Small intestine (tissue), 7 donors: ENCODE data around the gene ANKFY1. TPM values are rescaled to one million over a fixed set of nuclear protein-coding genes. Genes with fewer than 3 reads are reported as not detected.

Experiments used
- DNase-seq, 2 donors: peaks; one replicate each; pipeline versions ENCODE4 v3.0.0 to v3.0.0-alpha.2; 2013
- FAIRE-seq: peaks from 2 replicates; lab custom pipeline; 2012; peaks lifted over from hg19 to GRCh38; lab: Jason Lieb, UNC
- H3K27ac ChIP-seq, 3 donors: one replicate each; pipeline ENCODE4 v1.5.1; 2013; ENCODE audit warnings: low read length in 2 of 3, mild to moderate bottlenecking in 2 of 3, control low read depth in 1 of 3, inconsistent platforms in 1 of 3, low read depth in 1 of 3, moderate library complexity in 1 of 3
- H3K27me3 ChIP-seq, 3 donors: one replicate each; pipeline ENCODE4 v1.6.1; 2013; ENCODE audit warnings: low read length in 3 of 3, inconsistent platforms in 1 of 3; ENCODE audit not compliant: control insufficient read depth in 3 of 3, insufficient read depth in 3 of 3
- H3K36me3 ChIP-seq, 3 donors: one replicate each; pipeline ENCODE4 v1.6.1; 2013; ENCODE audit warnings: low read length in 3 of 3, inconsistent platforms in 1 of 3, low read depth in 1 of 3, mild to moderate bottlenecking in 1 of 3, moderate library complexity in 1 of 3; ENCODE audit not compliant: control insufficient read depth in 3 of 3, insufficient read depth in 2 of 3
- H3K4me1 ChIP-seq, 3 donors: one replicate each; pipeline ENCODE4 v1.6.1; 2013; ENCODE audit warnings: low read length in 2 of 3, inconsistent platforms in 1 of 3, low read depth in 1 of 3, mild to moderate bottlenecking in 1 of 3, moderate library complexity in 1 of 3; ENCODE audit not compliant: control insufficient read depth in 3 of 3, insufficient read depth in 2 of 3
- H3K4me3 ChIP-seq, 3 donors: one replicate each; pipeline ENCODE4 v1.5.1; 2013; ENCODE audit warnings: low read length in 3 of 3, control low read depth in 1 of 3, inconsistent platforms in 1 of 3, low read depth in 1 of 3, mild to moderate bottlenecking in 1 of 3, moderate library complexity in 1 of 3
- H3K9me3 ChIP-seq, 2 donors: one replicate each; pipeline ENCODE4 v1.6.1; 2013; ENCODE audit warnings: low read depth in 1 of 2, low read length in 1 of 2; ENCODE audit not compliant: control insufficient read depth in 2 of 2, insufficient read depth in 1 of 2
- WGBS, 3 donors: extraction: QIAGEN DNeasy Blood & Tissue Kit; methylation state at CpG; one replicate each; pipeline ENCODE4 v1.1.7; 2013; 5-methylcytosine and 5-hydroxymethylcytosine counted together
- polyA plus RNA-seq, 4 donors: library from polyadenylated mRNA; stranded (reverse) in 3 of 4; unstranded in 1 of 4; fragments of 200-250 nt in 3 of 4; fragments of 120-200 nt in 1 of 4; gene quantifications; one replicate each; pipeline versions ENCODE4 v1.2.1 to v1.2.3, GENCODE V29; 2013
- donor health status: healthy with polysubstance abuse.
- donor health status: control.
- donor health status: control.
- donor health status: Bipolar disorder and iron deficiency.
- donor health status: healthy.

Gene ANKFY1
- polyA plus RNA-seq, 4 donors = 5.7 to 32.8 (median 11.7) TPM

GRCh38 chr17:4160294-4160859, 103.4 kb downstream of the ANKFY1 start:
- Histone ChIP-seq H3K36me3 (peaks cover 0 to 87% (median 4%) of the 10 kb centered on the region in 3 donors), H3K4me3 (no peak overlapping the region), H3K27ac (no peak overlapping the region), H3K9me3 (no peaks in the 10 kb centered on the region), H3K27me3 (no peaks in the 10 kb centered on the region), H3K4me1 (no peaks in the 10 kb centered on the region)
- DNase-seq = no peak
- no peak for FAIRE-seq
- 92 to 97% (median 94%) methylated on average over 19 of the region's 19 CpGs for whole genome bisulfite sequencing, 3 donors

GRCh38 chr17:4159761-4160160, 104.0 kb downstream of the ANKFY1 start:
- no peaks in the 10 kb centered on the region for H3K9me3 ChIP-seq
- no peak for FAIRE-seq
- 97 to 98% (median 98%) methylated on average over 15 of the region's 15 CpGs for WGBS, 3 donors
- no peak for DNase-seq
- H3K36me3 ChIP-seq = peaks cover 0 to 90% (median 4%) of the 10 kb centered on the region in 3 donors
- no peak overlapping the region for H3K27ac ChIP-seq
- H3K27me3 ChIP-seq = no peaks in the 10 kb centered on the region
- H3K4me3 ChIP-seq = no peak overlapping the region
- no peaks in the 10 kb centered on the region for H3K4me1 ChIP-seq

GRCh38 chr17:4157618-4158333, 106.0 kb downstream of the ANKFY1 start:
- 96 to 98% (median 96%) methylated on average over 12 of the region's 12 CpGs for WGBS, 3 donors
- Histone ChIP-seq H3K36me3 (peaks cover 0 to 92% (median 8%) of the 10 kb centered on the region in 3 donors), H3K9me3 (no peaks in the 10 kb centered on the region), H3K4me1 (no peaks in the 10 kb centered on the region), H3K27ac (no peak overlapping the region), H3K4me3 (no peak overlapping the region), H3K27me3 (no peaks in the 10 kb centered on the region)
- DNase-seq (no peak), FAIRE-seq (no peak)

- DNase-seq = no peak
- no peak for FAIRE-seq
- no peaks in the 10 kb centered on the region for H3K27me3 ChIP-seq
- 87 to 90% (median 89%) methylated on average over 16 of the region's 16 CpGs for WGBS, 3 donors
- no peaks in the 10 kb centered on the region for H3K9me3 ChIP-seq
- H3K27ac ChIP-seq = no peak overlapping the region
- no peak overlapping the region for H3K4me3 ChIP-seq
- peaks cover 0 to 93% (median 8%) of the 10 kb centered on the region in 3 donors for H3K36me3 ChIP-seq
- no peaks in the 10 kb centered on the region for H3K4me1 ChIP-seq
Observed at GRCh38 chr17:4156750-4157381, 106.9 kb downstream of the ANKFY1 start.

- no peaks in the 10 kb centered on the region for H3K4me1 ChIP-seq
- peaks cover 0 to 90% (median 8%) of the 10 kb centered on the region in 3 donors for H3K36me3 ChIP-seq
- H3K4me3 ChIP-seq = no peak overlapping the region
- no peaks in the 10 kb centered on the region for H3K27me3 ChIP-seq
- DNase-seq (no peak), FAIRE-seq (no peak)
- no peaks in the 10 kb centered on the region for H3K9me3 ChIP-seq
- WGBS, 3 donors = 91 to 92% (median 91%) methylated on average over 10 of the region's 10 CpGs
- H3K27ac ChIP-seq = no peak overlapping the region
Observed at GRCh38 chr17:4155980-4156620, 107.7 kb downstream of the ANKFY1 start.

- Histone ChIP-seq H3K4me1 (no peaks in the 10 kb centered on the region), H3K36me3 (peaks cover 0 to 82% (median 8%) of the 10 kb centered on the region in 3 donors), H3K27me3 (no peaks in the 10 kb centered on the region), H3K9me3 (no peaks in the 10 kb centered on the region), H3K4me3 (no peak overlapping the region), H3K27ac (no peak overlapping the region)
- DNase-seq = no peak
- 92 to 96% (median 93%) methylated on average over 3 of the region's 3 CpGs for WGBS, 3 donors
- FAIRE-seq = no peak
Observed at GRCh38 chr17:4154201-4154600, 109.6 kb downstream of the ANKFY1 start.

- Histone ChIP-seq H3K27me3 (no peaks in the 10 kb centered on the region), H3K9me3 (no peaks in the 10 kb centered on the region), H3K36me3 (peaks cover 0 to 65% (median 4%) of the 10 kb centered on the region in 3 donors), H3K4me3 (no peak overlapping the region), H3K4me1 (no peaks in the 10 kb centered on the region), H3K27ac (no peak overlapping the region)
- FAIRE-seq (no peak), DNase-seq (no peak)
- WGBS, 3 donors = 68 to 99% (median 83%) methylated on average over 3 of the region's 3 CpGs
Observed at GRCh38 chr17:4152471-4152870, 111.3 kb downstream of the ANKFY1 start.

- Histone ChIP-seq H3K27ac (no peak overlapping the region), H3K36me3 (peaks cover 0 to 49% (median 4%) of the 10 kb centered on the region in 3 donors), H3K27me3 (no peaks in the 10 kb centered on the region), H3K4me1 (peaks cover 0 to 7% (median 0%) of the 10 kb centered on the region in 3 donors), H3K9me3 (no peaks in the 10 kb centered on the region), H3K4me3 (no peak overlapping the region)
- FAIRE-seq = no peak
- 89 to 94% (median 90%) methylated on average over 6 of the region's 6 CpGs for WGBS, 3 donors
- DNase-seq = no peak
Observed at GRCh38 chr17:4150096-4150495, 113.7 kb downstream of the ANKFY1 start.
